Kidney tubule cell (primary cell): ENCODE results near the gene CCT8L2.
A peak's percentile ranks its signal among the peaks of the same experiment; 100 is the strongest.
"Not testable (repeated sequence)": the region's sequence is repeated elsewhere in the genome, so short reads cannot be mapped to it uniquely, and the experiment has no call there.

Experiments
- DNase-seq: peaks from one replicate; pipeline ENCODE4 v3.0.0-alpha.2; 2018; ENCODE audit warnings: low spot score

The CCT8L2 gene

GRCh38 chr22:16595251-16595650 lies 2.6 kb upstream of the CCT8L2 start:
- not testable (repeated sequence) for DNase-seq

- DNase-seq, result no peak
Observed at GRCh38 chr22:16594026-16594425, 1.4 kb upstream of the CCT8L2 start.

- DNase-seq, result not testable (repeated sequence)
Observed at GRCh38 chr22:16592231-16592630, 379 bp downstream of the CCT8L2 start.

DNA sequence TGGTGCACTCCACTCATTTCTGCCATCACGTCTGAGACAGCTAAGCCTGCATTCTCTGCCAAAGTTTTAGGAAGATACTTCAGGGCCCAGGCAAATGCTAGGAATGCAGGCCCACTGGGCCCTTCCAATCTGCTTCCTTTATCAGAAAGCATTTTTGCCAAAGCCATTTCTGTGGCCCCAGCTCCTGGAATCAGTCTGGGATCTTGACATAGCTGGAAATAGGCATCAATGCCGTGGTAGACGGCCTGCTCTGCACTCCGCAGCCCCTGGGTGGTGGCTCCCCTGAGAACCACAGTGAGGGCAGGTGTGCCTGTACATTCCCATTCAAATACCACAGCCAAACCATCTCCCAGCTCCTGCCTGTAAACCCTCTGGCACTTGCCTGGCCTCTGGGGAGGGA lies 1.5 kb downstream of the CCT8L2 start:
- DNase-seq, result not testable (repeated sequence)

- DNase-seq, result no peak
Observed at GRCh38 chr22:16586991-16587390, 5.6 kb downstream of the CCT8L2 start.

GRCh38 chr22:16586170-16586569 lies 6.4 kb downstream of the CCT8L2 start:
- DNase-seq, result peak; percentile 23

DNA sequence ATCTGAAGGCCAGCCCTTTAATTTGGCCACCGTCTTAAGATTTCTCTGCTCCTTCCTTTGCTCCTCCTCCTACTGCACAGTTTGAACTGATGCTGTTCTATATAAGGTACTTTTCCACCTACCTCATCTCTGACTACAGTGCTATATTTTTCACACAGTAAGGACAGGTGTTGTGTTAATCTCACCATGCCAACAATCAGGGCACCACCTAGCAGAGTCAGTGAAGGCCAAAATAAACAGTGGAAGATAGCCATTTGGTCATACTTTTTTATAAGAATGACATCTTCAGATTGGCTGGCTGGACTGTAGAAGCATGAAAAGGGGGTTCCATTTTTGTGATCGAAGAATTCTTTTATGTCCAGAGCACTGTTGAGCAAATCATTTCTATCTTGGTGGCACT lies 11.7 kb downstream of the CCT8L2 start:
- DNase-seq, result not testable (repeated sequence)

- DNase-seq, result not testable (repeated sequence)
Observed at GRCh38 chr22:16569240-16569834, 23.3 kb downstream of the CCT8L2 start.

DNA sequence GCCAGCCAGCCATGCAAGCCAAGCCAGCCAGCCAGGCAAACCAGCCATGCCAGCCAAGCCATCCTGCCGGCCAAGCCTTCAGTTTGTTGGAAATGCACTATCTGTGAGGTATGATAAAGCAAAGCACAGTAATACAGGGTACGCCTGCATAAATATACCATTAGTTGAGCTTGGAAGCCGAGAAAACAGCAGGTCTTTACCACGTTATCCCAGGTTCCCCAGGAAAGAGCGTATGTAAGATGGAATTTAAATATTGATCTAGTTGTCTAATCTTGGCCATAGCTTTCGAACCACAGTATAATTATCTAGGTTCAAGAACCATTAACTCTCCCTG lies 24.2 kb downstream of the CCT8L2 start:
- no peak for DNase-seq

GRCh38 chr22:16567617-16568424 lies 24.8 kb downstream of the CCT8L2 start:
- DNase-seq, result not testable (repeated sequence)

- DNase-seq, result not testable (repeated sequence)
Observed at GRCh38 chr22:16566421-16567151, 26.0 kb downstream of the CCT8L2 start.

DNA sequence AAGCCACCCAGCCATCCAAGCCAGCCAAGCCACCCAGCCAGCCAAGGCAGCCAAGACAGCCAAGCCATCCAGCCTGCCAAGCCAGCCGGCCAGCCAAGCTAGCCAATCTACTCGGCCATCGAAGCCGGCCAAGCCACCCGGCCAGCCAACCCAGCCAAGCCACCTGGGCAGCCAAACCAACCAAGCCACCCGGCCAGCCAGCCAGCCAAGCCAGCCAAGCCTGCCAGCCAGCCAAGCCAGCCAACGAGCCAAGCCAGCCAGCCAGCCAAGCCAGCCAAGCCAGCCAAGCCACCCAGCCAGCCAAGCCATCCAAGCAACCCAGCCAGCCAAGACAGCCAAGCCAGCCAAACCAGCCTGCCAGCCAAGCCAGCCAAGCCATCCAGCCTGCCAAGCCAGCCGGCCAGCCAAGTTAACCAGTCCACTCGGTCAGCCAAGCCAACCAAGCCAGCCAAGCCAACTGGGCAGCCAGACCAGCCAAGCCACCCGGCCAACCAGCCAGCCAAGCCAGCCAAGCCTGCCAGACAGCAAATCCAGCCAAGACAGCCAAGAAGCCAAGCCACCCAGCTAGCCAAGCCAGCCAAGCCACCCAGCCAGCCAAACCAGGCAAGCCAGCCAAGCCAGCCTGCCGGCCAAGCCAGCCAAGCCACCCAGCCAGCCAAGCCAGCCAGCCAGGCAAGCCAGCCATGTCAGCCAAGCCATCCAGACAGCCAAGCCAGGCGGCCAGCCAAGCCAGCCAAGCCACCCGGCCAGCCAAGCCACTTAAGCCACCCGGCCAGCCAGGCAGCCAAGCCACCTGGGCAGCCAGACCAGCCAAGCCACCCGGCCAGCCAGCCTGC lies 26.8 kb downstream of the CCT8L2 start:
- not testable (repeated sequence) for DNase-seq

DNA sequence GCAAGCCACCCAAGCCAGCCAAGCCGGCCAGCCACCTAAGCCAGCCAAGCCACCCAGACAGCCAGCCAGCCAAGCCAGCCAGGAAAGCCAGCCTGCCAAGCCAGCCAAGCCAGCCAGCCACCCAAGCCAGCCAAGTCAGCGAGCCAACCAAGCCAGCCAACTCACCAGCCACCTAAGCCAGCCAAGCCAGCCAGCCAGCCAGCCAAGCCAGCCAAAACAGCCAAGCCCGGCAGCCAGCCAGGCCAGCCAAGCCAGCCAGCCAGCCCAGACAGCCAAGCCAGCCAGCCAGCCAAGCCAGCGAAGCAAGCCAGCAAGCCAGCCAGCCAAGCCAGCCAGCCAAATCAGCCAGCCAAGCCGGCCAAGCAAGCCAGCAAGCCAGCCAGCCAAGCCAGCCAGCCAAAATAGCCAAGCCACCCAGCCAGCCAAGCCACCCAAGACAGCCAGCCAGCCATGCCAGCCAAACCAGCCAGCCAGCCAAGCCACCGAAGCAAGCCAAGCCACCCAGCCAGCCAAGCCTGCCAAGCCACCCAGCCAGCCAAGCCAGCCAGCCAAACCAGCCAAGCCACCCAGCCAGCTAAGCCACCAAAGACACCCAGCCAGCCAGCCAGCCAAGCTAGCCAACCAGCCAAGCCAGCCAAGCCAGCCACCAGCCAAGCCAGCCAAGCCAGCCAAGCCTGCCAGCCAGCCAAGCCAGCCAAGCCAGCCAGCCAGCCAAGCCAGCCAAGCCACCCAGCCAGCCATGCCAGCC lies 27.6 kb downstream of the CCT8L2 start:
- not testable (repeated sequence) for DNase-seq

- DNase-seq, result no peak
Observed at GRCh38 chr22:16563555-16564520, 28.8 kb downstream of the CCT8L2 start.

- no peak for DNase-seq
Observed at GRCh38 chr22:16562711-16563554, 29.7 kb downstream of the CCT8L2 start.

GRCh38 chr22:16561093-16561658 lies 31.4 kb downstream of the CCT8L2 start:
- DNase-seq, result not testable (repeated sequence)

DNA sequence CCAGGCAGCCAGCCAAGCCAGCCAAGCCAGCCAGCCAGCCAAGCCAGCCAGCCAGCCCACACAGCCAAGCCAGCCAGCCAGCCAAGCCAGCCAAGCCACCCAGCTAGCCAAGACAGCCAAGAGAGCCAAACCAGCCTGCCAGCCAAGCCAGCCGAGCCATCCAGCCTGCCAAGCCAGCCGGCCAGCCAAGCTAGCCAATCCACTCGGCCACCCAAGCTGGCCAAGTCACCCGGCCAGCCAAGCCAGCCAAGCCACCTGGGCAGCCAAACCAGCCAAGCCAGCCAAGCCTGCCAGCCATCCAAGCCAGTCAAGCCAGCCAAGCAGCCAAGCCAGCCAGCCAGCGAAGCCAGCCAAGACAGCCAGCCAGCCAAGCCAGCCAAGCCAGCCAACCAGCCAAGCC lies 32.0 kb downstream of the CCT8L2 start:
- DNase-seq, result not testable (repeated sequence)

DNA sequence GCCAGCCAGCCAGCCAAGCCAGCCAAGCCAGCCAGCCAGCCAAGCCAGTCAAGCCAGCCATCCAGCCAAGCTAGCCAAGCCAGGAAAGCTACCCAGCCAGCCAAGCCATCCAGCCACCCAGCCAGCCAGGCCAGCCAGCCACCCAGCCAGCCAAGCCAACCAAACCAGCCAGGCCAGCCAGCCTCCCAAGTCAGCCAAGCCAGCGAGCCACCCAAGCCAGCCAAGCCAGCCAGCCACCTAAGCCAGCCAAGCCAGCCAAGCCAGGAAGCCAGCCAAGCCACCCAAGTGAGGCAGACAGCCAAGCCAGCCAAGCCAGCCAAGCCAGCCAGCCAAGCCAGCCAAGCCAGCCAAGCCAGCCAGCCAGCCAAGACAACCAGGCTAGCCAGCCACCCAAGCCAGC lies 32.6 kb downstream of the CCT8L2 start:
- DNase-seq, result not testable (repeated sequence)
